ENCODE results near the gene GLOD5. TPM values are rescaled to one million over a fixed set of nuclear protein-coding genes. Genes with fewer than 3 reads are reported as not detected.

The GLOD5 gene
- total and polyA plus RNA-seq, 8 donors = 0.37 to 0.99 (median 0.64) TPM; not detected in 4

- H3K4me3 ChIP-seq = no peak overlapping the region
- no peak for ATAC-seq
- no peak for DNase-seq
- H3K27ac ChIP-seq = no peak overlapping the region
- FAIRE-seq = no peak
- H3K27me3 ChIP-seq = no peaks in the 10 kb centered on the region
- no peaks in the 10 kb centered on the region for H3K36me3 ChIP-seq
- intact Hi-C loops (cut with DNase I) = no loop called here
- TF ChIP-seq, protein P1, sequence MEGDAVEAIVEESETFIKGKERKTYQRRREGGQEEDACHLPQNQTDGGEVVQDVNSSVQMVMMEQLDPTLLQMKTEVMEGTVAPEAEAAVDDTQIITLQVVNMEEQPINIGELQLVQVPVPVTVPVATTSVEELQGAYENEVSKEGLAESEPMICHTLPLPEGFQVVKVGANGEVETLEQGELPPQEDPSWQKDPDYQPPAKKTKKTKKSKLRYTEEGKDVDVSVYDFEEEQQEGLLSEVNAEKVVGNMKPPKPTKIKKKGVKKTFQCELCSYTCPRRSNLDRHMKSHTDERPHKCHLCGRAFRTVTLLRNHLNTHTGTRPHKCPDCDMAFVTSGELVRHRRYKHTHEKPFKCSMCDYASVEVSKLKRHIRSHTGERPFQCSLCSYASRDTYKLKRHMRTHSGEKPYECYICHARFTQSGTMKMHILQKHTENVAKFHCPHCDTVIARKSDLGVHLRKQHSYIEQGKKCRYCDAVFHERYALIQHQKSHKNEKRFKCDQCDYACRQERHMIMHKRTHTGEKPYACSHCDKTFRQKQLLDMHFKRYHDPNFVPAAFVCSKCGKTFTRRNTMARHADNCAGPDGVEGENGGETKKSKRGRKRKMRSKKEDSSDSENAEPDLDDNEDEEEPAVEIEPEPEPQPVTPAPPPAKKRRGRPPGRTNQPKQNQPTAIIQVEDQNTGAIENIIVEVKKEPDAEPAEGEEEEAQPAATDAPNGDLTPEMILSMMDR (IDR thresholded peaks at IDR 0.05) = no peak
- no peaks in the 10 kb centered on the region for H3K9me3 ChIP-seq
- H3K4me1 ChIP-seq = no peaks in the 10 kb centered on the region
- 62 to 64% methylated on average over 4 of the region's 4 CpGs for WGBS, 2 donors
Measured at GRCh38 chrX:48715876-48716502, 45.6 kb upstream of the GLOD5 start.

DNA sequence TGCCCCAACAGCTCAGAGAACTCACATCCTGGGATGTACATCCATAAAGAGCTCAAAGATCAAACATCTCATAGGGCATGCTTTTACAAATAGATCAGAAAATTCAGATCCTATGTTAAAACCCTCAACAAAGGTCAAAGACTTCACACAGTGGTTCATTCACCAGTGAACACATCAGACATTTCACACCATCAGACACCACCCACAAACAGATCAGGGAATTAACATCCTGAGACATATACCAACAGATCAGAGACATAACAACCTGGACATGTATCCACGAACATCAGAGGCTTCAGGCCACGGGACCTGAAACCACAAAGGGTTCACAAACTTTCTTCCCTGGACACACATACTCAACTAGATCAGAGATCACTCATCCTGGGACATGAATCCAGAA is 41.6 kb upstream of the GLOD5 start:
- Histone ChIP-seq H3K36me3 (no peaks in the 10 kb centered on the region), H3K4me1 (no peaks in the 10 kb centered on the region), H3K27ac (no peak overlapping the region), H3K9me3 (no peaks in the 10 kb centered on the region), H3K4me3 (no peak overlapping the region), H3K27me3 (no peaks in the 10 kb centered on the region)
- TF ChIP-seq, protein P1 (IDR thresholded peaks at IDR 0.05) = no peak
- DNase-seq = no peak
- 48 to 56% methylated on average over 2 of the region's 2 CpGs for WGBS, 2 donors
- ATAC-seq = no peak
- no peak for FAIRE-seq
- intact Hi-C loops (cut with DNase I) = no loop called here

DNA sequence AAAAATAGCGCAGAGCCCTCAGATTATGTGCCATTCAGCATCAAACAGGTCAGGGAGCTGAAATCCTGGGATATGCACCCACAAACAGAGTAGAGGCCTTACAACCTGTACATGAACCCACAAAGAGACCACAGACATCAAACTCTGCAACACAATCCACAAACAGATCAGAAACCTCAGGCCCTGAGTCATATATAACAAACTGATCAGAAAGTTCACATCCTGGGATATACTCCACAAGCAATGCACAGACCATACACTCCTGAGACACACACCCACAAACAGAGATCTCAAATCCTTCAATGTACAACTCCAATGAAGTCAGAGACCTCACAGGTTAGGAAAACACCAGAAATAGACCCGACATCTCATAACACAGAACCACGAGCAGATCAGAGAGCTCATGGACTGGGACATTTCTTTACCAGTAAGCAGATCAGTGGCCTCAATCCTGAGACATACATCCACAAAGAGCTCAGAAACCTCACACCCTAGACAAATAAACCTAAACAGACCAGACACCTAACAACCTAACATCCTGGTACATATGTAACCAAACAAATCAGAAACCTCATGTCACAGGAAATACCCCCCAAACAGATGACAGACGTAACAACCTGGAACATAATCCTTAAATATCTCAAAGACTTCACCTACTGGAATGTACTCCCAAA is 40.8 kb upstream of the GLOD5 start:
- Histone ChIP-seq H3K4me3 (no peak overlapping the region), H3K27ac (no peak overlapping the region), H3K27me3 (peaks cover 0 to 3% (median 0%) of the 10 kb centered on the region in 4 donors), H3K4me1 (no peaks in the 10 kb centered on the region), H3K9me3 (no peaks in the 10 kb centered on the region), H3K36me3 (no peaks in the 10 kb centered on the region)
- DNase-seq = no peak
- no peak for FAIRE-seq
- TF ChIP-seq, protein P1 (IDR thresholded peaks at IDR 0.05) = no peak
- intact Hi-C loops (cut with DNase I) = no loop called here
- no peak for ATAC-seq
- WGBS, 2 donors = 52 to 62% methylated on average over 4 of the region's 4 CpGs

DNA sequence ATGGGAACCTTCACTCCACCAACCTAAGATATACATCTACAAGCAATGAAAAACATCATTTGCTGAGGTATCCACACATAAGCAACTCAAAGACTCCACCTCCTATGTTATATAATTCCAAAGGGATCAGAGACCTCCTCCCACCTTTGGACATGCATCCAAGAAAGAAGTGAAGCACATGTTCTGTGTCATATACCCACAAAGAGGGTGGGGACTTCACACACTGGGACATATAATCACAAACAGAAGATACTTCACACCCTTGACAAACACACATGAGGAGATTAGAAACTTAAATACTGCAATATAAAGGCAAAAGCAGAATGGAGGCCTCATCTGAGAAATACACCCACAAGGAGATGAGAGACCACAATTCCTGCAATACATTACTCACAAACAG is 39.6 kb upstream of the GLOD5 start:
- Histone ChIP-seq H3K36me3 (no peaks in the 10 kb centered on the region), H3K27me3 (peaks cover 0 to 7% (median 0%) of the 10 kb centered on the region in 4 donors), H3K4me1 (no peaks in the 10 kb centered on the region), H3K9me3 (no peaks in the 10 kb centered on the region), H3K27ac (no peak overlapping the region), H3K4me3 (no peak overlapping the region)
- no peak for ATAC-seq
- intact Hi-C loops (cut with DNase I) = no loop called here
- DNase-seq = no peak
- FAIRE-seq = no peak
- TF ChIP-seq, protein P1 (IDR thresholded peaks at IDR 0.05) = no peak

DNA sequence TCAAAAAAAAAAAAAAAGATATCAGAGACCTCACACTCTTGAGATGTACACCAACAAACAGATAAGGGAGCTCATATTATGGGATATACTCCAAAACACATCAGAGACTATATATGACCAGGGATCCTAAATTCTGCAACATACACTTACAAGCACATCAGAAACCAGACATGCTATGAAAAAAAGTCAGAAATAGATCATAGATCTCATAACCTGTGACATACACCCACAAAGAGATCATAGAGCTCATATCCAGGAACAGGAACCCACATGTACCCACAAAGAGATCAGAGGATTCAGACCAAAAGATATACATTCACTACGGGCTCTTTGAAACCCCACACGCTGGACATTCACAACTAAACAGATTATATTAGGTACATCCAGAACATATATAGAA is 35.0 kb upstream of the GLOD5 start:
- Histone ChIP-seq H3K27me3 (peaks cover 0 to 11% (median 0%) of the 10 kb centered on the region in 4 donors), H3K36me3 (no peaks in the 10 kb centered on the region), H3K9me3 (no peaks in the 10 kb centered on the region), H3K4me1 (no peaks in the 10 kb centered on the region), H3K27ac (no peak overlapping the region), H3K4me3 (no peak overlapping the region)
- TF ChIP-seq, protein P1 (IDR thresholded peaks at IDR 0.05) = no peak
- ATAC-seq (no peak), FAIRE-seq (no peak), DNase-seq (no peak)
- WGBS, 2 donors = 81 to 82% methylated on average over 2 of the region's 2 CpGs
- intact Hi-C loops (cut with DNase I) = no loop called here
